ENCODE results near the gene CNTNAP4. TPM values are rescaled to one million over a fixed set of nuclear protein-coding genes. Genes with fewer than 3 reads are reported as not detected.

Gene CNTNAP4
- total RNA-seq, 1 experiment from 2014 or later, result not detected

GRCh38 chr16:76338472-76338871 lies 61.3 kb downstream of the CNTNAP4 start:
- Histone ChIP-seq H3K4me1 (replicated peaks; ENCODE audit: insufficient read depth) (no peaks in the 10 kb centered on the region), H3K36me3 (ENCODE audit: low read depth) (no peaks in the 10 kb centered on the region), H3F3A (ENCODE audit: insufficient read depth, low read depth) (no peaks in the 10 kb centered on the region), H3K27ac (no peak overlapping the region), H3K9me3 (ENCODE audit: insufficient read depth, low read depth) (no peaks in the 10 kb centered on the region), H3K79me2 (ENCODE audit: low read depth) (no peaks in the 10 kb centered on the region), H2AFZ (no peak overlapping the region), H3K4me3 (no peak overlapping the region), H3K4me2 (no peak overlapping the region), H3K27me3 (ENCODE audit: insufficient read depth, low read depth) (no peaks in the 10 kb centered on the region), H3K9me2 (ENCODE audit: insufficient read depth) (no peaks in the 10 kb centered on the region), H4K20me1 (ENCODE audit: insufficient read depth) (no peaks in the 10 kb centered on the region)
- ChIA-PET CTCF (no interaction called here), POLR2A (ENCODE audit: unreplicated experiment) (no interaction called here)
- intact Hi-C loops (cut with micrococcal nuclease; ENCODE audit: unreplicated experiment), result no loop called here
- no peak for TF ChIP-seq EZH2 (IDR thresholded peaks at IDR 0.05; ENCODE audit: low read depth)
- TF ChIP-seq, protein P1, sequence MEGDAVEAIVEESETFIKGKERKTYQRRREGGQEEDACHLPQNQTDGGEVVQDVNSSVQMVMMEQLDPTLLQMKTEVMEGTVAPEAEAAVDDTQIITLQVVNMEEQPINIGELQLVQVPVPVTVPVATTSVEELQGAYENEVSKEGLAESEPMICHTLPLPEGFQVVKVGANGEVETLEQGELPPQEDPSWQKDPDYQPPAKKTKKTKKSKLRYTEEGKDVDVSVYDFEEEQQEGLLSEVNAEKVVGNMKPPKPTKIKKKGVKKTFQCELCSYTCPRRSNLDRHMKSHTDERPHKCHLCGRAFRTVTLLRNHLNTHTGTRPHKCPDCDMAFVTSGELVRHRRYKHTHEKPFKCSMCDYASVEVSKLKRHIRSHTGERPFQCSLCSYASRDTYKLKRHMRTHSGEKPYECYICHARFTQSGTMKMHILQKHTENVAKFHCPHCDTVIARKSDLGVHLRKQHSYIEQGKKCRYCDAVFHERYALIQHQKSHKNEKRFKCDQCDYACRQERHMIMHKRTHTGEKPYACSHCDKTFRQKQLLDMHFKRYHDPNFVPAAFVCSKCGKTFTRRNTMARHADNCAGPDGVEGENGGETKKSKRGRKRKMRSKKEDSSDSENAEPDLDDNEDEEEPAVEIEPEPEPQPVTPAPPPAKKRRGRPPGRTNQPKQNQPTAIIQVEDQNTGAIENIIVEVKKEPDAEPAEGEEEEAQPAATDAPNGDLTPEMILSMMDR (conservative IDR thresholded peaks at IDR 0.05), result no peak
- BruUV-seq (replicated peaks), result no TSS peak
- DNase-seq, result no peak

DNA sequence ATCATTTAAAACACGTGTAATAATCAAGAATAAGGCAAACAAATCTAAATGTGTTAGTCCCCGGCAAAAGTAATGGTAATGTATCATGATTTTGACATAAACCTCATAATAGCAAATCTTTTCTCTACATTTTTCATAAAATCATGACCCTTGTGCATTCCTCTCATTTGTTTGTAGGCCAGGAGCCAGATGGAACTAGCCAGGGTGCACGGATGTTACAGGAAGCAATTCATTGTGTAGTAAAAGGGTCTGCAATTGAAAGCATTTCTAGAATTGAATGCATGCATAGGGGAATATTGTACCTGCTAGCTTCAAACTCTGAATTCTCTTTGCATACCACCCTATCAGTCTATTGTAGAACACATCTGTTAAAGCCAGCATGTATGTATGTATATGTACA lies 66.6 kb downstream of the CNTNAP4 start:
- H4K20me1 ChIP-seq (ENCODE audit: insufficient read depth), result no peaks in the 10 kb centered on the region
- H3K9me2 ChIP-seq (ENCODE audit: insufficient read depth), result no peaks in the 10 kb centered on the region
- H3K27me3 ChIP-seq (ENCODE audit: insufficient read depth, low read depth), result no peaks in the 10 kb centered on the region
- H3K4me2 ChIP-seq, result no peak overlapping the region
- H3K4me3 ChIP-seq, result no peak overlapping the region
- POLR2A ChIA-PET (ENCODE audit: unreplicated experiment), result no interaction called here
- TF ChIP-seq EZH2 (IDR thresholded peaks at IDR 0.05; ENCODE audit: low read depth), result no peak
- TF ChIP-seq, protein P1 (conservative IDR thresholded peaks at IDR 0.05), result no peak
- H3K9me3 ChIP-seq (ENCODE audit: insufficient read depth, low read depth), result no peaks in the 10 kb centered on the region
- no peak overlapping the region for H2AFZ ChIP-seq
- no peaks in the 10 kb centered on the region for H3K79me2 ChIP-seq (ENCODE audit: low read depth)
- CTCF ChIA-PET, result no interaction called here
- intact Hi-C loops (cut with micrococcal nuclease; ENCODE audit: unreplicated experiment), result no loop called here
- H3K27ac ChIP-seq, result no peak overlapping the region
- no TSS peak for BruUV-seq (replicated peaks)
- H3K4me1 ChIP-seq (replicated peaks; ENCODE audit: insufficient read depth), result no peaks in the 10 kb centered on the region
- no peaks in the 10 kb centered on the region for H3F3A ChIP-seq (ENCODE audit: insufficient read depth, low read depth)
- DNase-seq, result no peak
- no peaks in the 10 kb centered on the region for H3K36me3 ChIP-seq (ENCODE audit: low read depth)

DNA sequence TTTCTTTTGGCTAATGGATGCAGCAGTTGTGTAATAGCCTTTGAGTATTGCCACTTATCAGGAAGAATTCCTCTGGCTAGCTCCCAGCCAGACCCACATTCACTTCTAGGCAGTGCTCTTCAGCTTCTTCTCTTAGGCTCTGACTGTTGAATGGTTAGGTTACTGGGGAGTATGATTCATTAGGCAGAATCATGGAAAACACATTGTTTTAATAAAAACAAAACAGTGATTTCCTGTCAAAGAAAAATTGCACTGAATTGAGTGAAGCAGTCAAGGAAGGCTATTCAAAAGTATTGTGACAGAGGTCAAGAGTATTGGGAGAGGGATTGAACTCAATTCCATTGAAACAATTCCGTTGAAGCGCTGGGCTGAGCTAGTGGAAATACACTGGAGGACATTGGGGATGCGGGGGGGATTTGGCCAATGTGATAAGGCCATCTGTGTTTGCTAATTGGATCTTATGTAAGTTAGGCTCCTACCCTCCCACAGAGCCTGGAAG lies 68.0 kb downstream of the CNTNAP4 start:
- CTCF ChIA-PET, result no interaction called here
- Histone ChIP-seq H4K20me1 (ENCODE audit: insufficient read depth) (no peaks in the 10 kb centered on the region), H3K27ac (no peak overlapping the region), H3K27me3 (ENCODE audit: insufficient read depth, low read depth) (no peaks in the 10 kb centered on the region), H2AFZ (no peak overlapping the region), H3K4me1 (replicated peaks; ENCODE audit: insufficient read depth) (no peaks in the 10 kb centered on the region), H3F3A (ENCODE audit: insufficient read depth, low read depth) (no peaks in the 10 kb centered on the region), H3K4me3 (no peak overlapping the region), H3K9me3 (ENCODE audit: insufficient read depth, low read depth) (no peaks in the 10 kb centered on the region), H3K4me2 (no peak overlapping the region), H3K36me3 (ENCODE audit: low read depth) (no peaks in the 10 kb centered on the region), H3K9me2 (ENCODE audit: insufficient read depth) (no peaks in the 10 kb centered on the region), H3K79me2 (ENCODE audit: low read depth) (no peaks in the 10 kb centered on the region)
- intact Hi-C loops (cut with micrococcal nuclease; ENCODE audit: unreplicated experiment), result no loop called here
- TF ChIP-seq, protein P1 (conservative IDR thresholded peaks at IDR 0.05), result no peak
- TF ChIP-seq EZH2 (IDR thresholded peaks at IDR 0.05; ENCODE audit: low read depth), result no peak
- no TSS peak for BruUV-seq (replicated peaks)
- POLR2A ChIA-PET (ENCODE audit: unreplicated experiment), result no interaction called here
- no peak for DNase-seq
